BJ (cell line): ENCODE data around the gene UBE2QL1. TPM values are rescaled to one million over a fixed set of nuclear protein-coding genes. Genes with fewer than 3 reads are reported as not detected.

Source experiments
- CTCF ChIA-PET: fragments of 350-600 bp; formaldehyde crosslinking; extraction: SDS; loops from one replicate; lab custom pipeline; 2021; ENCODE audit warnings: antibody characterized with exemption, inconsistent platforms; lab: Yijun Ruan, JAX
- POLR2A ChIA-PET: fragments of 300-600 bp; sonication (Branson Sonifier 250); formaldehyde crosslinking; extraction: SDS; loops from one replicate; lab custom pipeline; 2021; ENCODE audit warnings: antibody characterized with exemption; lab: Charles Lee
- DNase-seq: peaks from one replicate; pipeline ENCODE4 v3.0.0-alpha.2; 2011; ENCODE audit warnings: low read depth
- H3K27me3 ChIP-seq: 2 replicates; pipeline ENCODE4 v1.6.0; 2011; ENCODE audit warnings: low read length; ENCODE audit not compliant: control insufficient read depth, insufficient read depth
- H3K36me3 ChIP-seq: 2 replicates; pipeline ENCODE4 v1.5.1; 2011; ENCODE audit warnings: low read length; ENCODE audit not compliant: control insufficient read depth, insufficient read depth
- H3K4me3 ChIP-seq: 2 replicates; pipeline ENCODE4 v1.5.1; 2011; ENCODE audit warnings: low read depth, mild to moderate bottlenecking, control low read depth, low read length
- polyA plus RNA-seq: library from polyadenylated mRNA; depleted of rRNA; stranded (reverse); fragments of >200 nt; gene quantifications from 2 replicates; pipeline ENCODE4 v1.2.3, GENCODE V29; 2011
- TF ChIP-seq, protein P1 (sequence below): IDR thresholded peaks from 2 replicates; pipeline ENCODE4 v1.5.1; 2011; ENCODE audit warnings: low read depth, mild to moderate bottlenecking, control low read depth, inconsistent platforms, low read length, moderate library complexity; ENCODE audit not compliant: insufficient read depth

Gene UBE2QL1
- polyA plus RNA-seq, 1 experiment: not detected

DNA sequence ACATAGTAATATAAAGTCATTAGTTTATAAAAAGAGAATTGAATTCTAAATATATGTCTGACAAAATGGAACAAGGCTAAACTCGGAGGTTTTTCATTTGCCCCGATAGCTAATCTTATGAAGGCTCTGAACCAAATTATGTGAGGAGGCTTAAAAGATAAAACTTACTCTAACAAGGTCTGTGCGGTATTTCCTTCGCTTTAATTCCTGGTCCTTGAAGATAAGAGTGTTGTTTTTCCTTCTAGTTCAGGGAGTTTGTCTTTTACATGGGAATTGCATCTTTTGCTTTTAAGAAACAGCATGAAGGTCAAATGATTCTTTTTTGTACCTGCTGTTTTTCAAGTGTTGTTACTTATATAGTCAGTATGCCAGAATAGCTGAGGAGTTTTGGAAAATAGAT lies 68.2 kb downstream of the UBE2QL1 start:
- TF ChIP-seq, protein P1, sequence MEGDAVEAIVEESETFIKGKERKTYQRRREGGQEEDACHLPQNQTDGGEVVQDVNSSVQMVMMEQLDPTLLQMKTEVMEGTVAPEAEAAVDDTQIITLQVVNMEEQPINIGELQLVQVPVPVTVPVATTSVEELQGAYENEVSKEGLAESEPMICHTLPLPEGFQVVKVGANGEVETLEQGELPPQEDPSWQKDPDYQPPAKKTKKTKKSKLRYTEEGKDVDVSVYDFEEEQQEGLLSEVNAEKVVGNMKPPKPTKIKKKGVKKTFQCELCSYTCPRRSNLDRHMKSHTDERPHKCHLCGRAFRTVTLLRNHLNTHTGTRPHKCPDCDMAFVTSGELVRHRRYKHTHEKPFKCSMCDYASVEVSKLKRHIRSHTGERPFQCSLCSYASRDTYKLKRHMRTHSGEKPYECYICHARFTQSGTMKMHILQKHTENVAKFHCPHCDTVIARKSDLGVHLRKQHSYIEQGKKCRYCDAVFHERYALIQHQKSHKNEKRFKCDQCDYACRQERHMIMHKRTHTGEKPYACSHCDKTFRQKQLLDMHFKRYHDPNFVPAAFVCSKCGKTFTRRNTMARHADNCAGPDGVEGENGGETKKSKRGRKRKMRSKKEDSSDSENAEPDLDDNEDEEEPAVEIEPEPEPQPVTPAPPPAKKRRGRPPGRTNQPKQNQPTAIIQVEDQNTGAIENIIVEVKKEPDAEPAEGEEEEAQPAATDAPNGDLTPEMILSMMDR: no peak
- POLR2A ChIA-PET: no interaction called here
- Histone ChIP-seq H3K27me3 (no peaks in the 10 kb centered on the region; the same call in 1 of the 2 replicates), H3K4me3 (no peak overlapping the region), H3K36me3 (no peaks in the 10 kb centered on the region)
- DNase-seq: no peak
- CTCF ChIA-PET: no interaction called here

DNA sequence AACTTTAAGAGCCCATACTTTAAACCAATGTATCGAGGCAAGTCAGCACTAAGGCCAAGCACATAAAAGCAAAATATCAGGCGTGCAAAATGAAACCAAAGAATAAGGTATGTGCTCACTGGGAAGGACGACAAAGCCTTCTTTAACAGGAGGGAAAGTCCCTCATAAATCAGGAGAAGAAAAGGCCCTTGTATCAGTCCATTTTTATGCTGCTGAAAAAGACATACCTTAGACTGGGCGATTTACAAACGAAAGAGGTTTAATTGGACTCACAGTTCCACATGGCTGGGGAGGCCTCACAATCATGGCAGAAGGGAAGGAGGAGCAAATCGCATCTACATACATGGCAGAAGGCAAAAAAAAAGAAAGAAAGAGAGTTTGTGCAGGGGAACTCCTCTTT lies 68.9 kb downstream of the UBE2QL1 start:
- TF ChIP-seq, protein P1: no peak
- DNase-seq: no peak
- ChIA-PET CTCF (interaction anchor here (0.7 to 1.3 kb wide), 2 partner anchors 22 to 1020 kb away, joined by 3 read pairs; no protein-coding TSS in a partner anchor), POLR2A (no interaction called here)
- H3K4me3 ChIP-seq: no peak overlapping the region
- H3K27me3 ChIP-seq: no peaks in the 10 kb centered on the region; the same call in 1 of the 2 replicates
- no peaks in the 10 kb centered on the region for H3K36me3 ChIP-seq

DNA sequence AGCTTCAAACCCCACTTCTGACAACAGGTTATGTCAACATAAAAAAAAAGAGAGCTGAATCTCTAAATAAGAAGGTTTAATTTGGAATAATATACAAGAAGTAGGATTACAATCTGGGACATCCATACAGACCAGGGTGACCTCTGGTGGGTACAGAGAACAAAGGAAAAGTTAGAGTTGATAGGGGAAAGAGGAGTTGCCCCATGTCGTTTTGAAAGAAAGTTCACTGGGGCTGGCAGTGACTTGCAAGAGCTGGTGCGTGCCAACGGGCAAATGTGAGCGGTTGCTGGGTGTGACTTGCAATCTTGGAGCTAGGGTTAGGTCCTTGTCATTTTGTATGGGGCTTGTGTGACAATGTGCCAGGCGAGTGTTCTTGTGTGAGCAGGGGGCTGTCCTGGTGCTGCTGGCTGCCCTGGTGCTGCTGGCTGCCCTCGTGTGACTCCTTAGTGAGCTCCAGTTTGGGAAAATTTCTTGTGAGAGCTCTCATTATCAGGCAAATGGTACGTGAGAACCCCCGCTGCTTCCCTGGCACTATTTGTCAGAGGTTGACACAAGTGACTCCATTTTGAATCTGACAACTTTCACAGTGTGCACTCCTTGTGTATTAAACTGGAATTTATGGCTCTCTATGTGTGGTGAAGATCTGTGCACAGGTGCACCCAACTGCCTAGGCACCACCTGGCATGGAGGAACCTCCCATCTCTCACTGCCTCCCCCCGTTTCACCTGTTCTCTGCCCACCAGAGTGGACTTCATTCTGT lies 69.8 kb downstream of the UBE2QL1 start:
- H3K27me3 ChIP-seq: no peaks in the 10 kb centered on the region; the same call in 1 of the 2 replicates
- no peaks in the 10 kb centered on the region for H3K36me3 ChIP-seq
- ChIA-PET POLR2A (no interaction called here), CTCF (interaction anchor here (0.7 to 1.3 kb wide), 2 partner anchors 21 to 1021 kb away, joined by 3 read pairs; no protein-coding TSS in a partner anchor)
- H3K4me3 ChIP-seq: no peak overlapping the region
- no peak for DNase-seq
- TF ChIP-seq, protein P1: no peak

DNA sequence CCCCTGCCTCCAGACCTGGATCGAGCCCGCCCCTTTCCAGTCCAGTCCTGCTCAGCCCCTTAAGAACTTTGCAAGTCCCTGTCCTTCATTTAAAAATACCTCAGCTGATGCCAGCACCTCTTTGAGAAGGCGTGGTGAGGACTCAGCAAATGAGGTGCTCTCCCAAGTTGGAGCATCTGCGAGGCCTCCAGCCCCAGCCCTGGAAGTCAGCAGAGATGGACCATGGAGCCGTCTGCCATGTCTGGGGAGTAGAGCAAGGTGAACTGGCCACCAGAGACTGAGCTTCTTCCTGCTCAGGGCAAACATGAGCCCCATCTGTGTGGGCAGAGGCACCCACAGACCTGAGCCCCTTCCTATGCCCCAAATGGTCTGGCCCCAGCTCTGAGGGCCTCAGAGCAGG lies 71.5 kb downstream of the UBE2QL1 start:
- CTCF ChIA-PET: no interaction called here
- H3K4me3 ChIP-seq: no peak overlapping the region
- H3K36me3 ChIP-seq: no peaks in the 10 kb centered on the region
- TF ChIP-seq, protein P1: no peak
- DNase-seq: no peak
- POLR2A ChIA-PET: no interaction called here
- no peaks in the 10 kb centered on the region for H3K27me3 ChIP-seq

DNA sequence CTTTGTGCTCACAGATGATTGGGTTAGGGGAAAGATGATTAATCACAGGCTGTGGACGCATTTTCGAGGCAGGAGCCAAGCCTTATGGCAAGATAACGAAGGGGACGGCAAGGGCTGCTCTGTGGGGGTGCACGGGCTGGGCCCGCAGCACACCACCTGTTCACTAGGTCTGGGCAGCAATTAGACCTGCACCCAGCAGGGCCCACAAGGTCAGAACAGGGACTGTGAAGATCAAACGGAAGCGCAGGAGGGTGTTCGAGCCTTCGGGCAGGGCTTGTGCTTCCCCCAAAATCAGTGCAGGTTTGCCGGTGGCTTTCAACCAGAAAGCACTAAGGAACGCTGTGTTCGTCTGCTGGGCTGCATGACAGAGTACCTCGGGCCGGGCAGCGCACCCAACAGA lies 73.7 kb downstream of the UBE2QL1 start:
- Histone ChIP-seq H3K27me3 (no peaks in the 10 kb centered on the region), H3K4me3 (no peak overlapping the region), H3K36me3 (no peaks in the 10 kb centered on the region)
- ChIA-PET CTCF (no interaction called here), POLR2A (no interaction called here)
- DNase-seq: no peak
- TF ChIP-seq, protein P1: no peak
